BLaER1 treated with 17β-estradiol and CSF1 and Interleukin-3, amounts not matched to agents 10 nM and 100 nM (cell line): Measurements from ENCODE around the gene BCAR1.
"Not testable (repeated sequence)": the region's sequence is repeated elsewhere in the genome, so short reads cannot be mapped to it uniquely, and the experiment has no call there.

Experiments
- H3K27ac ChIP-seq, 11 experiments: shearing (Covaris generic); formaldehyde crosslinking; 2 replicates each; pipeline ENCODE4 v1.8.1; 2022
- H3K27me3 ChIP-seq, 11 experiments: shearing (Covaris generic); formaldehyde crosslinking; 2 replicates each; pipeline ENCODE4 v1.8.1; 2022
- H3K36me3 ChIP-seq, 11 experiments: shearing (Covaris generic); formaldehyde crosslinking; 2 replicates each; pipeline ENCODE4 v1.8.1; 2022
- H3K4me1 ChIP-seq, 10 experiments: shearing (Covaris generic); formaldehyde crosslinking; 2 replicates each; pipeline ENCODE4 v1.8.1; 2022
- H3K4me2 ChIP-seq, 11 experiments: shearing (Covaris generic); formaldehyde crosslinking; 2 replicates each; pipeline ENCODE4 v1.8.1; 2022
- H3K4me3 ChIP-seq, 10 experiments: shearing (Covaris generic); formaldehyde crosslinking; 2 replicates each; pipeline ENCODE4 v1.8.1; 2022
- H3K9ac ChIP-seq, 11 experiments: shearing (Covaris generic); formaldehyde crosslinking; 2 replicates each; pipeline ENCODE4 v1.8.1; 2022
- H3K9me3 ChIP-seq, 11 experiments: shearing (Covaris generic); formaldehyde crosslinking; replicated peaks in 1 of 11; 2 replicates each; pipeline ENCODE4 v1.8.1; 2022
- H4K20me1 ChIP-seq, 11 experiments: shearing (Covaris generic); formaldehyde crosslinking; 2 replicates each; pipeline ENCODE4 v1.8.1; 2022
- Cebpa-rat ChIP-seq, 11 experiments: shearing (Covaris generic); IDR thresholded peaks; 2 replicates each; pipeline ENCODE4 v1.8.1; 2022

Gene BCAR1

DNA sequence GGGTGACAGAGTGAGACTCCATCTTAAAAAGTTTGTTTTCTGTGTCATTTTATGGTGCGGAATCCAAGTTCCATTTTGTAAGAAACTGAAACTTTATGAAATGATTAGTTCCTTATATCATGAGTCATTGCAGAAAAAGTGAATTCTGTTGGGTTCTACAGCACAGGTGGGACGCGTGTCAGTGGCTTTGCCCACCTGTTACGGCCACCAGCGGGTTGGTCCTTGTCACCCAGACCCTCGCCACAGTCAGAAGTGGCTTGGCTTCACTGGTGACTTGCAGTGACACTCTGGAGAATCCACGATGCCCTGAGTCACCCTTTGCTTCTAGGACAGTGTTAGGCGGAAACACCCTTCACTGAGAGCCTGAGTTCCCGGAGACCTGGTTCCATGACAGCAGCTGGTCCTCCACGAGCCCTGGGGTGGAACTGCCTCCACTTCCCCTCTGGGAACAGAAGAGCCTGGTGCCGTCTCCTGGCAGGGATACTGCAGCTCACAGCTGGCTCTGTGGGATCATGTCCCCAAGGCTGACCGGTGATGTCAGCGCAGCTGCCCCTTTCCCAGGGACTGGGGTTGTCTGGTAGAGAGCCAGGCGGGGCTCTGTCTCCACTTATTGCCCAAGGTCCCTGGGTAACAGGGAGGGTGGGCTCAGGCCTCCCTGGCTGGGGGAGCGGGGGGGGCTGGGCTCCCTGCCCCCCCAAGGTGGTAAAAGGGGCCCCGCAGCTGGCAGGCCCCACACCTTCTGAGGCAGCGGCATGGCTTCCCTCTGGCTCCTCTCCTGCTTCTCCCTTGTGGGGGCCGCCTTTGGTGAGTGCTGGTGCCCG lies 33.0 kb downstream of the BCAR1 start, which contains the start of gene CTRB1:
TSS of gene CTRB1 (plus strand) at position 733 of the 821 bp plus-strand sequence. CDS start at position 753, 20 bp downstream.
- peak within 1 kb of the TSS in 10 of 11 experiments; percentile 6 to 58 (median 47); a peak in 17 of 22 replicates for H3K4me2 ChIP-seq
- peaks cover 0 to 45% (median 0%) of the 10 kb centered on the region in 11 experiments; a peak in 4 of 22 replicates for H3K27me3 ChIP-seq
- 0 out of 22 replicates have a peak within 1 kb of the TSS, but pooled peaks of 2 of the 11 experiments have one; percentile 7 to 20 for H3K9ac ChIP-seq
- H3K36me3 ChIP-seq = no peaks in the 10 kb centered on the region
- peaks cover 0 to 19% (median 13%) of the 10 kb centered on the region in 10 experiments; a peak in 14 of 20 replicates for H3K4me1 ChIP-seq
- no peak within 1 kb of the TSS for H3K27ac ChIP-seq
- no peaks in the 10 kb centered on the region for H3K9me3 ChIP-seq
- peaks cover 0 to 15% (median 0%) of the 10 kb centered on the region in 11 experiments; a peak in 2 of 22 replicates for H4K20me1 ChIP-seq
- H3K4me3 ChIP-seq = no peak within 1 kb of the TSS
- TF ChIP-seq Cebpa-rat (IDR thresholded peaks at IDR 0.05) = no peak

- Histone ChIP-seq H3K36me3 (no peaks in the 10 kb centered on the region), H3K9ac (no peak overlapping the region), H3K4me2 (no peak overlapping the region), H3K4me3 (no peak overlapping the region), H3K27me3 (peaks cover 0 to 53% (median 0%) of the 10 kb centered on the region in 11 experiments; a peak in 4 of 22 replicates), H3K4me1 (peaks cover 0 to 19% (median 13%) of the 10 kb centered on the region in 10 experiments; a peak in 14 of 20 replicates), H4K20me1 (peaks cover 0 to 16% (median 0%) of the 10 kb centered on the region in 11 experiments; a peak in 2 of 22 replicates), H3K27ac (no peak overlapping the region), H3K9me3 (no peaks in the 10 kb centered on the region)
- no peak for TF ChIP-seq Cebpa-rat (IDR thresholded peaks at IDR 0.05)
Observed at GRCh38 chr16:75217389-75217851, 34.0 kb downstream of the BCAR1 start.

GRCh38 chr16:75216576-75216975 lies 34.8 kb downstream of the BCAR1 start:
- H3K27me3 ChIP-seq = peaks cover 0 to 61% (median 0%) of the 10 kb centered on the region in 11 experiments; a peak in 4 of 22 replicates
- peaks cover 0 to 19% (median 13%) of the 10 kb centered on the region in 10 experiments; a peak in 14 of 20 replicates for H3K4me1 ChIP-seq
- H3K36me3 ChIP-seq = no peaks in the 10 kb centered on the region
- H4K20me1 ChIP-seq = peaks cover 0 to 20% (median 0%) of the 10 kb centered on the region in 11 experiments; a peak in 2 of 22 replicates
- H3K9ac ChIP-seq = no peak overlapping the region
- no peaks in the 10 kb centered on the region for H3K9me3 ChIP-seq
- H3K4me3 ChIP-seq = no peak overlapping the region
- H3K27ac ChIP-seq = no peak overlapping the region
- no peak for TF ChIP-seq Cebpa-rat (IDR thresholded peaks at IDR 0.05)
- H3K4me2 ChIP-seq = no peak overlapping the region

DNA sequence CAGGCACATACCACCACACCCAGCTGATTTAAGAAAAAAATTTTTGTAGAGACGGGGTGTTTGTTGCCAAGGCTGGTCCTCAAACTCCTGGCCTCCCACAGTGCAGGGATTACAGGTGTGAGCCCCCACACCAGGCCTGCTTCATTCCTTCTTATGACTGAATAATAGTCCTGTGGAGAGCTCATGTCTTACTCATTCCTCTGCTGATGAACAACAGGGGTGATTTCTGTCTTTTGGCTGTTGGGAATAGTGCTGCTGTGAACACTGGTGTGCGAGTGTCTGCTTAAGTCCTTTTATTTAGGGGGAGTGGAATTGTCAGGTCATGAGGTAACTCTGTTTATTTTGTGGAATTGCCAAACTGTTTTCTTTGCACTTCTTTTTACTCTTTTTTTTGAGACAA lies 35.3 kb downstream of the BCAR1 start:
- Histone ChIP-seq H3K4me3 (no peak overlapping the region), H3K4me2 (no peak overlapping the region), H3K9ac (no peak overlapping the region), H3K9me3 (no peaks in the 10 kb centered on the region), H4K20me1 (peaks cover 0 to 24% (median 0%) of the 10 kb centered on the region in 11 experiments; a peak in 2 of 22 replicates), H3K36me3 (no peaks in the 10 kb centered on the region), H3K27me3 (peaks cover 0 to 66% (median 0%) of the 10 kb centered on the region in 11 experiments; a peak in 4 of 22 replicates), H3K4me1 (peaks cover 0 to 19% (median 13%) of the 10 kb centered on the region in 10 experiments; a peak in 14 of 20 replicates), H3K27ac (no peak overlapping the region)
- no peak for TF ChIP-seq Cebpa-rat (IDR thresholded peaks at IDR 0.05)

GRCh38 chr16:75211286-75211685 lies 40.1 kb downstream of the BCAR1 start:
- H3K9me3 ChIP-seq, H3K9ac ChIP-seq, H3K36me3 ChIP-seq, H3K4me1 ChIP-seq, H3K4me3 ChIP-seq, H3K4me2 ChIP-seq, H3K27ac ChIP-seq: not testable (repeated sequence)
- peaks cover 0 to 84% (median 0%) of the 10 kb centered on the region in 11 experiments; a peak in 5 of 22 replicates for H3K27me3 ChIP-seq
- H4K20me1 ChIP-seq = peaks cover 0 to 71% (median 0%) of the 10 kb centered on the region in 11 experiments; a peak in 6 of 22 replicates

- Histone ChIP-seq H3K27ac (no peak overlapping the region), H3K27me3 (peaks cover 0 to 80% (median 0%) of the 10 kb centered on the region in 11 experiments; a peak in 5 of 22 replicates), H3K9ac (no peak overlapping the region), H3K9me3 (no peaks in the 10 kb centered on the region), H3K4me1 (0 out of 20 replicates have a peak, but pooled peaks cover 0 to 3% (median 0%) of the 10 kb centered on the region in 10 experiments), H4K20me1 (peaks cover 0 to 74% (median 0%) of the 10 kb centered on the region in 11 experiments; a peak in 6 of 22 replicates), H3K36me3 (no peaks in the 10 kb centered on the region), H3K4me2 (no peak overlapping the region), H3K4me3 (no peak overlapping the region)
- no peak for TF ChIP-seq Cebpa-rat (IDR thresholded peaks at IDR 0.05)
Observed at GRCh38 chr16:75209944-75210343, 41.5 kb downstream of the BCAR1 start.

GRCh38 chr16:75209514-75209913 lies 41.9 kb downstream of the BCAR1 start:
- not testable (repeated sequence) for H3K9ac ChIP-seq, H3K4me2 ChIP-seq
- H3K27me3 ChIP-seq = peaks cover 0 to 80% (median 0%) of the 10 kb centered on the region in 11 experiments; a peak in 5 of 22 replicates

DNA sequence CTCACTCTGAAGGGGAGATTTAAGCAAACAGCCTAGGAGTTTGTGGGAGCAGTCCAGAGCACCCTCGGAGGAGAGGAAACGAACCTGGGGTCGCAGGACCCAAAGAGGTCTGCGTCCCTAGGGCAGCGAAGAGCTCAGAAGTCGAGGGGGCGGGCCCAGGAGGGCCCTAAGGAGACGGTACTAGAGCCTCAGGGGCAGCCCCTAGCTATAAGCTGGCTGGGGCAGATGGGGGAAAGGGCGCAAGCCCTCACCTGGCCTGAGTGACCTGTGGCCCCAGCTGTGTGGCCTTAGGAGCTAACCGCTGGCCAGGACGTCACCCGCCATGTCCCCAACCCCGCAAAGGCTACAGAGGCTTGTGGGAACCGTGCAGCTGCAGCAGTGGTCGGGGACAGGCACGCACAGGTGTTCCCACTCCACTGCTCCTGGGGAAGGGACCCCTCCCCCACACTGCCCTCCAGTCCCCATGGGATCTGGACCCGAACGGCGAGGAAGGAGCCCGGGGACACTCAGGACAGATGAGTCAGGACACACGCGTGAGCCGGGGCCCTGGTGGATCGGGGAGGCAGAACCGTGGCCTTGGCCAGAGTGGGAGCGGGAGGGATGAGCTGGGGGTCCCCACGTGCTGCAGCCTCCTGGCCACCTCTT lies 42.4 kb downstream of the BCAR1 start:
- no peak overlapping the region for H3K4me2 ChIP-seq
- no peak overlapping the region for H3K27ac ChIP-seq
- H3K4me1 ChIP-seq = peaks cover 0 to 9% (median 4%) of the 10 kb centered on the region in 10 experiments; a peak in 7 of 20 replicates
- no peak overlapping the region for H3K4me3 ChIP-seq
- no peak for TF ChIP-seq Cebpa-rat (IDR thresholded peaks at IDR 0.05)
- no peaks in the 10 kb centered on the region for H3K9me3 ChIP-seq
- H3K27me3 ChIP-seq = peaks cover 0 to 80% (median 0%) of the 10 kb centered on the region in 11 experiments; a peak in 5 of 22 replicates
- H3K9ac ChIP-seq = no peak overlapping the region
- no peaks in the 10 kb centered on the region for H3K36me3 ChIP-seq
- peaks cover 0 to 77% (median 0%) of the 10 kb centered on the region in 11 experiments; a peak in 6 of 22 replicates for H4K20me1 ChIP-seq

More at GRCh38 chr16:75209514-75209913, 41.9 kb downstream of the BCAR1 start:
- not testable (repeated sequence) for H3K9me3 ChIP-seq, H3K27ac ChIP-seq, H3K4me1 ChIP-seq, H3K36me3 ChIP-seq, H3K4me3 ChIP-seq
- H4K20me1 ChIP-seq = peaks cover 0 to 74% (median 0%) of the 10 kb centered on the region in 11 experiments; a peak in 6 of 22 replicates
